Activated T-helper 17 cell treated with anti-CD3 and anti-CD28 coated beads, Interleukin-2, amount 50 U/mL, for 72 hours (primary cell): ENCODE data around the gene CD248. TPM values are rescaled to one million over a fixed set of nuclear protein-coding genes. Genes with fewer than 3 reads are reported as not detected.
A peak's percentile ranks its signal among the peaks of the same experiment; 100 is the strongest.

Experiments
- ATAC-seq: fragments of 150-1000 bp; cut with Tn5 transposase; replicated peaks from 2 replicates; pipeline ENCODE4 v1.10.0; 2021; ENCODE audit warnings: mild to moderate bottlenecking, moderate library complexity
- H3K27ac Mint-ChIP-seq: one replicate; pipeline ENCODE4 v1.8.0; 2022; ENCODE audit warnings: mixed read lengths
- H3K27me3 Mint-ChIP-seq: one replicate; pipeline ENCODE4 v1.8.0; 2022; ENCODE audit warnings: mixed read lengths
- H3K36me3 Mint-ChIP-seq: one replicate; pipeline ENCODE4 v1.8.0; 2022; ENCODE audit warnings: low read depth, mild to moderate bottlenecking, mixed read lengths
- H3K4me1 Mint-ChIP-seq: one replicate; pipeline ENCODE4 v1.8.0; 2022; ENCODE audit warnings: mixed read lengths
- H3K4me3 Mint-ChIP-seq: one replicate; pipeline ENCODE4 v1.8.0; 2022; ENCODE audit warnings: mild to moderate bottlenecking, mixed read lengths
- H3K9me3 Mint-ChIP-seq: one replicate; pipeline ENCODE4 v1.8.0; 2022; ENCODE audit warnings: mixed read lengths
- total RNA-seq, 2 donors: library from RNA; stranded (reverse); gene quantifications; one replicate each; pipeline ENCODE4 v1.2.3, GENCODE V29; 2022

Gene CD248
- total RNA-seq, 2 donors from 2014 or later: not detected

DNA sequence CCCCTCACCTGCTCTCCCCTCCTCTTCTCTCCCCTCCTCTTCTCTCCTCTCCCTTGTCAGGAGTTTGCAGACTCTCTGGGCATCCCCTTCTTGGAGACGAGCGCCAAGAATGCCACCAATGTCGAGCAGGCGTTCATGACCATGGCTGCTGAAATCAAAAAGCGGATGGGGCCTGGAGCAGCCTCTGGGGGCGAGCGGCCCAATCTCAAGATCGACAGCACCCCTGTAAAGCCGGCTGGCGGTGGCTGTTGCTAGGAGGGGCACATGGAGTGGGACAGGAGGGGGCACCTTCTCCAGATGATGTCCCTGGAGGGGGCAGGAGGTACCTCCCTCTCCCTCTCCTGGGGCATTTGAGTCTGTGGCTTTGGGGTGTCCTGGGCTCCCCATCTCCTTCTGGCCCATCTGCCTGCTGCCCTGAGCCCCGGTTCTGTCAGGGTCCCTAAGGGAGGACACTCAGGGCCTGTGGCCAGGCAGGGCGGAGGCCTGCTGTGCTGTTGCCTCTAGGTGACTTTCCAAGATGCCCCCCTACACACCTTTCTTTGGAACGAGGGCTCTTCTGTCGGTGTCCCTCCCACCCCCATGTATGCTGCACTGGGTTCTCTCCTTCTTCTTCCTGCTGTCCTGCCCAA is 40.7 kb downstream of the CD248 start:
- Mint-ChIP-seq H3K4me3 (no peak overlapping the region), H3K9me3 (no peaks in the 10 kb centered on the region), H3K36me3 (peaks cover 57% of the 10 kb centered on the region), H3K27me3 (no peaks in the 10 kb centered on the region), H3K4me1 (peaks cover 10% of the 10 kb centered on the region), H3K27ac (no peak overlapping the region)
- no peak for ATAC-seq

GRCh38 chr11:66275396-66275795 is 41.4 kb downstream of the CD248 start:
- Mint-ChIP-seq H3K36me3 (peaks cover 64% of the 10 kb centered on the region), H3K4me3 (no peak overlapping the region), H3K9me3 (no peaks in the 10 kb centered on the region), H3K27me3 (no peaks in the 10 kb centered on the region), H3K27ac (no peak overlapping the region), H3K4me1 (peaks cover 15% of the 10 kb centered on the region)
- ATAC-seq: no peak

- Mint-ChIP-seq H3K36me3 (peaks cover 76% of the 10 kb centered on the region), H3K27ac (no peak overlapping the region), H3K4me3 (no peak overlapping the region), H3K4me1 (peaks cover 13% of the 10 kb centered on the region), H3K27me3 (no peaks in the 10 kb centered on the region), H3K9me3 (no peaks in the 10 kb centered on the region)
- ATAC-seq: no peak
Measured at GRCh38 chr11:66274219-66274618, 42.6 kb downstream of the CD248 start.

GRCh38 chr11:66272596-66272995 is 44.2 kb downstream of the CD248 start:
- Mint-ChIP-seq H3K27ac (no peak overlapping the region), H3K27me3 (no peaks in the 10 kb centered on the region), H3K4me1 (peaks cover 15% of the 10 kb centered on the region), H3K36me3 (peaks cover 89% of the 10 kb centered on the region), H3K9me3 (no peaks in the 10 kb centered on the region), H3K4me3 (no peak overlapping the region)
- no peak for ATAC-seq

DNA sequence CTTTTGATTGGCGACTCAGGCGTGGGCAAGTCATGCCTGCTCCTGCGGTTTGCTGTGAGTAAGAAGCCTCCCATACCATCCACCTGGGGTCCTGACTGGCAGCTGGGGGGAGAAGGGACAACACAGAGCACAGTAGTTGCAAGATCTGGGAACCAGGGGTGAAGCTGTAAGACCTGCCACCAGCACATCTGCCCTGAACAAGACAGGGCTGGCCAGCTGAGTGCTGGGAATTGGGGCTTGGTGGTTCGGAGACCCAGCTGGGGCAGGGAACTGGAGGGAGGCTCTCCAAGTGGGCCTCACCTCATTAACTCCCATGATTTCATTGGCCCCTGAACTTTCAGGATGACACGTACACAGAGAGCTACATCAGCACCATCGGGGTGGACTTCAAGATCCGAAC is 45.0 kb downstream of the CD248 start:
- peaks cover 93% of the 10 kb centered on the region for H3K36me3 Mint-ChIP-seq
- ATAC-seq: no peak
- H3K4me1 Mint-ChIP-seq: peaks cover 20% of the 10 kb centered on the region
- H3K9me3 Mint-ChIP-seq: no peaks in the 10 kb centered on the region
- no peak overlapping the region for H3K27ac Mint-ChIP-seq
- no peaks in the 10 kb centered on the region for H3K27me3 Mint-ChIP-seq
- H3K4me3 Mint-ChIP-seq: no peak overlapping the region

DNA sequence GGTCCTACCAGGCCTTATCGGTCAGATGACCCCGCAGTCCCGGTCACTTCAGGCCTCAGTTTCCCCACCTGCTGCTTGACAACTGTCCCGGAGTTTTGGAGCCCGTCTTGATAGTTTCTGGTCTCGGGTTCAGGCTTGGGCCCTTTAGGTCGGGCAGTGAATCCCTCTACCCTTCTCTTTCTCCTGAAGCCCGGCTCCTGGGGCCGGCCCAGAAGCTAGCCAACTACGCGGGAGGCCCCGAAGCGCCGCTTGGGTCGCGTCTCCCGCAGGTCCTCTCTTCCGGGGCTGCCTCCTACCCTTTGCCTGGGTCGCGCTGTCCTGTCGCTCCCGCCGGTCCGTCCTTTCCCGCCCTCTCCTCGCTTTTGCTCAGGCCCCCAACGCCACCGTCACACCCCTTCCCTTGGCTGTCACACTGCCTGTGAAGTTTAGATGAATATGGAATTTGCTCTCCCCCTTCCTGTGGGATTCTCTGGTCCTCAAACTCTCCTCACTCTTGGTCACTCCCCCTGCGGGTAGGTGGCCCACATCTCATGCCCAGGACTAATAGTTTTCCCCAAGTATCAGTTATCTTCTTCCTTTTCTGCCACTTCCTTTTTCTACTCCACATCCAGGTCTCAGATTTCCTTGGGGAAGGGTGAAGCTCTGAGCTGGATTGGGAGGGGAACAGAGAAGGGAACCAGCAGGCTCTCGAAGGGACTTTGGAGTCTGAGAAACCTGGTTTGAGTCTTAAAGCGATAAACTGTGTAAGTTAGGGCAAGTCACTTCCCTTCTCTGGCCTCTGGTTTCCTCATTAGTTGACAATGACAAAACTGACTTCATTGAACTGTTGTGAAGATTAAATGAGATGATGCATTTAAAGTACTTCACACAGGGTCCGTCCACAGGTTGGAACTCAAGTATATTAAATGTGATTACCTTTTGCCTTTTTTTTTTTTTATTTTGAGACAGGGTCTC is 47.6 kb downstream of the CD248 start:
- Mint-ChIP-seq H3K4me1 (peaks cover 20% of the 10 kb centered on the region), H3K36me3 (peaks cover 77% of the 10 kb centered on the region), H3K4me3 (peak overlapping the region; percentile 99), H3K27me3 (no peaks in the 10 kb centered on the region), H3K27ac (peak overlapping the region; percentile 100), H3K9me3 (no peaks in the 10 kb centered on the region)
- no peak for ATAC-seq

- peaks cover 77% of the 10 kb centered on the region for H3K36me3 Mint-ChIP-seq
- H3K4me1 Mint-ChIP-seq: peaks cover 18% of the 10 kb centered on the region
- H3K27me3 Mint-ChIP-seq: no peaks in the 10 kb centered on the region
- peak within 1 kb of the TSS; percentile 100 for H3K27ac Mint-ChIP-seq
- ATAC-seq: peak; percentile 90
- peak within 1 kb of the TSS; percentile 99 for H3K4me3 Mint-ChIP-seq
- no peaks in the 10 kb centered on the region for H3K9me3 Mint-ChIP-seq
Measured at GRCh38 chr11:66268244-66268951, 48.4 kb downstream of the CD248 start, which contains the start of gene RAB1B. Gene RAB1B, plus strand, starts transcription at chr11:66268639. Its CDS starts 41 bp downstream, at chr11:66268680.

GRCh38 chr11:66267379-66268243 is 49.2 kb downstream of the CD248 start:
- Mint-ChIP-seq H3K27ac (peak overlapping the region; percentile 100), H3K4me3 (peak overlapping the region; percentile 99), H3K4me1 (peaks cover 16% of the 10 kb centered on the region), H3K9me3 (no peaks in the 10 kb centered on the region), H3K36me3 (peaks cover 77% of the 10 kb centered on the region), H3K27me3 (no peaks in the 10 kb centered on the region)
- ATAC-seq: peak; percentile 70

DNA sequence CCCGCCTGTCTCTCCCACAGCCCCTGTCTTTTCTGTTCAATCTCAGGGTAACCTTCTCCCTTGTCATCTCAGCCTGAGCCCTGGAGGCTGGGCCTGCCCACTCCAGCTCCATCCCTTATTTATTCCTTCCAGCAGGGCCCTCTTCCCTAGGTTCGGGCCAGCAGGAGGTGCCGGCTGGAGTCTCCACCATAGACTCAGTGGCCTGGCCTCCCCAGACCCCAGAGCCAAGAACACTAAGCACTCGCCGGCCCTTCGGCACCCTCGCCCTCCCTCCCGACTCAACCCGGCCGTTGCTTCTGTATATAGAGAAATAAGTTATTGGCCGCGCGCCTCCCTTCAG is 49.8 kb downstream of the CD248 start:
- Mint-ChIP-seq H3K9me3 (no peaks in the 10 kb centered on the region), H3K4me1 (peaks cover 16% of the 10 kb centered on the region), H3K4me3 (peak overlapping the region; percentile 99), H3K27me3 (no peaks in the 10 kb centered on the region), H3K36me3 (peaks cover 77% of the 10 kb centered on the region), H3K27ac (peak overlapping the region; percentile 100)
- ATAC-seq: no peak

DNA sequence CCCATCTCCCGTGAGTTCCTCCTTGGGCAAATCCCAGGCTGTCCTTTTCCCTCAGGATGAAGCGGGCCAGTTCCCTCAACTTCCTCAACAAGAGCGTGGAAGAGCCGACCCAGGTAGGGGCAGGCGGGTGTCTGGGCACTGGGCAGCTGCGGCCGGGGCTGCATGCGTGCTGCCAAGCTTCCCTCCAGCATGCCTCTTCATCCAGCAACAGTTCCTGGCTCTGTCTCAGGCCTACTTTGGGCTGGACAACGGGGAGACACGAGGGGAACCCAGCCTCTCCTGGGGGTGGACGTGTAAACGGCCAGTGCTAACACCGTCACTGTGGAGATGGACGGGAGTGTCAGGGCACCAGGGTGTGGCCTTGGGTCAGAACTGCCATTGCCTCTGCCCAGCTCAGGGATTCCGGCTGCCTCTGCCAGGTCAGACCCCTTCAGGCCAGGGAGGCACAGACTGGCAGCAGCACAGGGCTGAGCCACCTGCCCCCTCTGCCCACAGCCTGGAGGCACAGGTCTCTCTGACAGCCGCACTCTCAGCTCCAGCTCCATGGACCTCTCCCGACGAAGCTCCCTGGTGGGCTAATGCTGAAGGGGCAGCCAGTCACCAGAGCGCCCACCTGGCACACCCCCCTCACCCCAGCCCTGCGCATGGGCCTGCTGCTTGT is 50.3 kb downstream of the CD248 start:
- Mint-ChIP-seq H3K36me3 (peaks cover 77% of the 10 kb centered on the region), H3K27ac (peak overlapping the region; percentile 100), H3K27me3 (no peaks in the 10 kb centered on the region), H3K4me3 (peak overlapping the region; percentile 99), H3K9me3 (no peaks in the 10 kb centered on the region), H3K4me1 (peaks cover 16% of the 10 kb centered on the region)
- ATAC-seq: no peak

DNA sequence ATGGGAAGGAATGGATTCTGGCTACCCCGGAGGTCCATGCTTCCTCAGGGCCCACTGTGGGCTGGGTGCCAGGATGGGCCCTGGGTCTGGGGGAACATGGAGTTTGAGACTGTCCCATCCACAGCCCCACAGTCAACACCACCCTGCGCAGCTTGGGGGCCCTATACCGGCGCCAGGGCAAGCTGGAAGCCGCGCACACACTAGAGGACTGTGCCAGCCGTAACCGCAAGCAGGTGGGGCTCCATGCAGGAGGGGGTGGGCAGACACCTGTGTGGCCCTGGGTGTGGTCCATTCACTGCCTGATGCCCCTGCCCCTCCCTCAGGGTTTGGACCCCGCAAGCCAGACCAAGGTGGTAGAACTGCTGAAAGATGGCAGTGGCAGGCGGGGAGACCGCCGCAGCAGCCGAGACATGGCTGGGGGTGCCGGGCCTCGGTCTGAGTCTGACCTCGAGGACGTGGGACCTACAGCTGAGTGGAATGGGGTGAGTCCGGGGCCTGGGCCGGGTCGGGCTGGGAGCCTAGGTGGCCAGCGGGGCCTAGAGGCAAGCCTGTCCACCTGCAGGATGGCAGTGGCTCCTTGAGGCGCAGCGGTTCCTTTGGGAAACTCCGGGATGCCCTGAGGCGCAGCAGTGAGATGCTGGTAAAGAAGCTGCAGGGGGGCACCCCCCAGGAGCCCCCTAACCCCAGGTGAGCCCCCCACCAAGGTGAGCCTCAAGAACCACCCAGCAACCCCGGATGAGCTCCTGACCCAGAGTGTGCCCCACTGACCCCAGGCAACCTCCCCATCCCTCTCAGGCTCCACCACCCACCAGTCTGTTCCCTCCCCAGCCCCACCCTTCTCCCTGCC is 51.1 kb downstream of the CD248 start:
- Mint-ChIP-seq H3K9me3 (no peaks in the 10 kb centered on the region), H3K4me3 (no peak overlapping the region), H3K27ac (no peak overlapping the region)

GRCh38 chr11:66264914-66265313 is 51.9 kb downstream of the CD248 start:
- Mint-ChIP-seq H3K27me3 (no peaks in the 10 kb centered on the region), H3K9me3 (no peaks in the 10 kb centered on the region), H3K27ac (no peak overlapping the region), H3K36me3 (peaks cover 79% of the 10 kb centered on the region), H3K4me1 (peaks cover 11% of the 10 kb centered on the region), H3K4me3 (no peak overlapping the region)
- no peak for ATAC-seq

More for the DNA sequence above, 51.1 kb downstream of the CD248 start:
- H3K4me1 Mint-ChIP-seq: peaks cover 13% of the 10 kb centered on the region
- no peak for ATAC-seq
- peaks cover 79% of the 10 kb centered on the region for H3K36me3 Mint-ChIP-seq
- H3K27me3 Mint-ChIP-seq: no peaks in the 10 kb centered on the region
